Measurements from ENCODE around the gene IQCH.

IQCH gene

GRCh38 chr15:67405208-67406191, 150.9 kb downstream of the IQCH start:
- no peak for TF ChIP-seq GATA3 (IDR thresholded peaks at IDR 0.05; ENCODE audit: low read depth, low read length)
- TF ChIP-seq GATA2 (IDR thresholded peaks at IDR 0.05; ENCODE audit: low read depth, low read length) = no peak

GRCh38 chr15:67406257-67406861, 151.8 kb downstream of the IQCH start:
- TF ChIP-seq GATA2 (IDR thresholded peaks at IDR 0.05; ENCODE audit: low read depth, low read length) (no peak), GATA3 (IDR thresholded peaks at IDR 0.05; ENCODE audit: low read depth, low read length) (no peak)

DNA sequence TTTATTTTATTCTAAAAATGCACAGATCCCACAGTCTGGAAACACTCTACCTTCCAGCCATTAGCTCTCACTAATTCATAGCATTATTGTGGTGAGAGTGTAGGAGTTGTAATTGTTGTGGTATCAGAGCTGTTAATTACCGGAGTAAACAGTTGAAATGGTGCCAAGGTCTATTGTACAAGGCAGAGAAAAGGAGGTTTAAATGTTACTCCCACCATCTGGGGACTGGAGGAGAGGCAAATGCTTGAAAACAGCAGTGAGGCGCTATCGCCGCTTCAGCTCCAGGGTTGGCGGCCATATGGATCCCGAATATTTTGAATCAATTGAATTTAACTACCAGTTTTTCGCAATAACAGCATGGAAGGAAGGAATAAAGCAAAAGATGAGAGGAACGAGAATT, 153.2 kb downstream of the IQCH start:
- TF ChIP-seq GATA2 (IDR thresholded peaks at IDR 0.05; ENCODE audit: low read depth, low read length) (no peak), GATA3 (IDR thresholded peaks at IDR 0.05; ENCODE audit: low read depth, low read length) (no peak)

GRCh38 chr15:67409175-67409574, 154.6 kb downstream of the IQCH start:
- no peak for TF ChIP-seq GATA3 (IDR thresholded peaks at IDR 0.05; ENCODE audit: low read depth, low read length)
- TF ChIP-seq GATA2 (IDR thresholded peaks at IDR 0.05; ENCODE audit: low read depth, low read length) = no peak

GRCh38 chr15:67411486-67411885, 156.9 kb downstream of the IQCH start:
- TF ChIP-seq GATA3 (IDR thresholded peaks at IDR 0.05; ENCODE audit: low read depth, low read length) (no peak), GATA2 (IDR thresholded peaks at IDR 0.05; ENCODE audit: low read depth, low read length) (no peak)

DNA sequence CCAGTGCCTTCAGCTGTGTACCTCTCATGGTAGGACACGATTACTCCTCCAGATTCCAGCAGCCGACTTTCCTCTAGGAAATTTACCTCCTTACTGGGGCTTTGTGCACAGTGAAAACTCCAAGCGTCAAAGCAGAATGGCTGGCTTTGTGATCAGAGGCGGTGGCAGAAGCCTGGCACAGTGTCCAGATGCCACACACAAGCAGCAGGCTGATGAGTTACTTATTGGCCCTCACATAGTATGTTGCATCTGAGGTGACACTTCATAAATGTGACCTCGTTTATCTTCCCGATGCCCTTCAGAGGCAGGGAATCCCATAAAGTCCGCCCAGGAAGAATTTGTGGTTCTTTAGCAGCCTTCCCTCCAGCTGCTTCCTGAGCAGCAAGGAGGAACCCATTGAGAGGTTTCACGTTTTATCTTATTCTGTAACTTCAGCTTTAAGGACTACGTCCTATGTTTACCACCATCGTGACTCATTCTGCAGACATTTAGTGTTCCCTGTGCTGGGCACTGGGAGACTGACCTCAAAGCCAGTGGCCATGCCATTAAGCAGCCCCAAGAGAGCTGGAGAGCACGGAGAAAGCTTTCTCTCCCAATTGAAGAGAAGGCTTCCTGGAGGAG, 159.3 kb downstream of the IQCH start:
- TF ChIP-seq GATA3 (IDR thresholded peaks at IDR 0.05; ENCODE audit: low read depth, low read length) (no peak), GATA2 (IDR thresholded peaks at IDR 0.05; ENCODE audit: low read depth, low read length) (no peak)

DNA sequence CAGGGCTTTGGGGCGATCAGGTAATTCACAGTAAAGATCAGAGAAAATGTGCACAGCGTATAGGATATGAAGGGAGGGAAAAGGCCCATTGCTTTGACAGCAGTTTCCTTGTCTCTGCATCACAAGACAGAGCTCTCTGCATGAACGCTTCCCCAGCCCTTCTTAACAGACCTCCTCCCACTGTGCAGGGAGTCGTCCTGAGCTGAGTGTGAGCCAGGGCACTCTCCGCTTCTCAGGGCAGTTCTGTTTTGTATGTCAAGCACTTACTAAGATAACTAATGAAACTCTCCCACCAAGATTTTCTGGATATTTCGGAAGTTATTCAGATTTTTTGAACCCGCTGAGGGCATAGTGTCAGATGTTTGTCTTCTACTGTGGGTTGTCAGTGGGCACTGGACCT, 160.6 kb downstream of the IQCH start:
- TF ChIP-seq GATA3 (IDR thresholded peaks at IDR 0.05; ENCODE audit: low read depth, low read length) (no peak), GATA2 (IDR thresholded peaks at IDR 0.05; ENCODE audit: low read depth, low read length) (no peak)

- TF ChIP-seq GATA2 (IDR thresholded peaks at IDR 0.05; ENCODE audit: low read depth, low read length) = no peak
- TF ChIP-seq GATA3 (IDR thresholded peaks at IDR 0.05; ENCODE audit: low read depth, low read length) = no peak
Measured at GRCh38 chr15:67416891-67417290, 162.3 kb downstream of the IQCH start.

GRCh38 chr15:67419705-67420104, 165.1 kb downstream of the IQCH start:
- TF ChIP-seq GATA2 (IDR thresholded peaks at IDR 0.05; ENCODE audit: low read depth, low read length) = no peak
- no peak for TF ChIP-seq GATA3 (IDR thresholded peaks at IDR 0.05; ENCODE audit: low read depth, low read length)

- TF ChIP-seq GATA3 (IDR thresholded peaks at IDR 0.05; ENCODE audit: low read depth, low read length) (no peak), GATA2 (IDR thresholded peaks at IDR 0.05; ENCODE audit: low read depth, low read length) (no peak)
Measured at GRCh38 chr15:67420137-67420536, 165.6 kb downstream of the IQCH start.

DNA sequence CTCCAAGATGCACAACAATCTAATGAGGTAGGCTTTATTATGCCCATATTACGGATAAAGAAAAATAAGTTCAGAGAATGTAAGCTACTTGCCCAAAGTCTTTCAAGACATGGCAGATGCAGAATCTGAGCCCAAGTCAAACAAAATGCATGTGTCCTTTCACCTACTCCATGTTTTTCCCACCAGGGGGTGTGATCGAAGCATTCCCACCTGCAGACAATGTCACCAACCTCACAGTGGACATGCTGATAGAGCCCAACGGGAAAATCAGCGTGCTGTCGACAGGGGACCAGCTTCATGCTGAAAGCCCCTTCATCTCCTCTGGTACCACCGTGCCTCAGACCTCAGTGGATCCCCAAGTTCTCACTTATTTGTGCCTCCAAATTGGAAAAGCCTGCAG, 166.5 kb downstream of the IQCH start:
- TF ChIP-seq GATA3 (IDR thresholded peaks at IDR 0.05; ENCODE audit: low read depth, low read length) = no peak
- TF ChIP-seq GATA2 (IDR thresholded peaks at IDR 0.05; ENCODE audit: low read depth, low read length) = no peak

- TF ChIP-seq GATA2 (IDR thresholded peaks at IDR 0.05; ENCODE audit: low read depth, low read length) = no peak
- TF ChIP-seq GATA3 (IDR thresholded peaks at IDR 0.05; ENCODE audit: low read depth, low read length) = no peak
Measured at GRCh38 chr15:67422296-67422695, 167.7 kb downstream of the IQCH start.

- TF ChIP-seq GATA2 (IDR thresholded peaks at IDR 0.05; ENCODE audit: low read depth, low read length) = no peak
- no peak for TF ChIP-seq GATA3 (IDR thresholded peaks at IDR 0.05; ENCODE audit: low read depth, low read length)
Measured at GRCh38 chr15:67433495-67434099, 179.0 kb downstream of the IQCH start.

DNA sequence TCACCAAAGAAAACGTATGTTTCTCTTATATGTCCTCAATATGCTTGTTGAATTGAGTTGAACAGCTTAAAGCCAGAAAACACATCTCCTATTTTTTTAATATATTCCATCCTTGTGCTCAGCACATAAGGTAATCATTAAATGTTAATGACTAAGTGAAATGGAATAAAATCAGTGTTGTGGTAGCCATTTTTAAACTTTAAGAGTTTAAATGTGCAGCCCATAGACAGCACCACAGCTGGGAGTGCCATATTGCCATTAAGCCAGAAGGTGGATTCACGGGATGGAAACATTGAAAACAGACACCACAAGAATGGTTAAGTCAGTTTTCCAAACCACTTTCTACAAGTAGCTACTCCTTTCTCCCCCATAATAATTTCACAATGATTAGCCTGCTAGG, 189.5 kb downstream of the IQCH start:
- TF ChIP-seq GATA3 (IDR thresholded peaks at IDR 0.05; ENCODE audit: low read depth, low read length) (no peak), GATA2 (IDR thresholded peaks at IDR 0.05; ENCODE audit: low read depth, low read length) (no peak)

All from SH-SY5Y (cell line).